HUES48 (cell line): ENCODE measurements around the gene RGR.

ENCODE experiments used
- H3K27ac ChIP-seq: one replicate; pipeline ENCODE4 v1.7.0; 2013; ENCODE audit warnings: low read depth, low read length, inconsistent platforms
- H3K27me3 ChIP-seq: 2 replicates; pipeline ENCODE4 v1.6.1; 2013; ENCODE audit warnings: mild to moderate bottlenecking, low read length; ENCODE audit not compliant: control insufficient read depth, insufficient read depth
- H3K36me3 ChIP-seq: 2 replicates; pipeline ENCODE4 v1.6.1; 2013; ENCODE audit warnings: low read length; ENCODE audit not compliant: control insufficient read depth, insufficient read depth
- H3K4me1 ChIP-seq: 2 replicates; pipeline ENCODE4 v1.6.1; 2013; ENCODE audit warnings: mild to moderate bottlenecking, low read length; ENCODE audit not compliant: control insufficient read depth, insufficient read depth
- H3K4me3 ChIP-seq: 2 replicates; pipeline ENCODE4 v1.5.1; 2013; ENCODE audit warnings: mild to moderate bottlenecking, low read depth, low read length
- H3K9ac ChIP-seq: 2 replicates; pipeline ENCODE4 v1.6.1; 2013; ENCODE audit warnings: mild to moderate bottlenecking, low read depth, low read length, moderate library complexity
- H3K9me3 ChIP-seq: 2 replicates; pipeline ENCODE4 v1.6.1; 2013; ENCODE audit warnings: low read length; ENCODE audit not compliant: control insufficient read depth, insufficient read depth

The RGR gene

GRCh38 chr10:84217746-84218145 is 27.1 kb upstream of the RGR start:
- no peak overlapping the region for H3K4me3 ChIP-seq
- H3K27ac ChIP-seq = no peak overlapping the region
- no peaks in the 10 kb centered on the region for H3K36me3 ChIP-seq
- H3K27me3 ChIP-seq = no peaks in the 10 kb centered on the region
- 0 out of 2 replicates have a peak, but pooled peaks cover 3% of the 10 kb centered on the region for H3K4me1 ChIP-seq
- no peak overlapping the region for H3K9ac ChIP-seq
- no peaks in the 10 kb centered on the region for H3K9me3 ChIP-seq

GRCh38 chr10:84221916-84222315 is 22.9 kb upstream of the RGR start:
- H3K9ac ChIP-seq = no peak overlapping the region
- H3K9me3 ChIP-seq = no peaks in the 10 kb centered on the region
- H3K36me3 ChIP-seq = no peaks in the 10 kb centered on the region
- no peak overlapping the region for H3K4me3 ChIP-seq
- no peaks in the 10 kb centered on the region for H3K4me1 ChIP-seq
- no peak overlapping the region for H3K27ac ChIP-seq
- H3K27me3 ChIP-seq = no peaks in the 10 kb centered on the region

GRCh38 chr10:84224411-84225028 is 20.3 kb upstream of the RGR start:
- Histone ChIP-seq H3K36me3 (no peaks in the 10 kb centered on the region), H3K4me3 (no peak overlapping the region), H3K9me3 (no peaks in the 10 kb centered on the region), H3K27ac (no peak overlapping the region), H3K4me1 (no peaks in the 10 kb centered on the region), H3K9ac (no peak overlapping the region), H3K27me3 (no peaks in the 10 kb centered on the region)

GRCh38 chr10:84225427-84226173 is 19.3 kb upstream of the RGR start, which contains the start of gene LRIT2:
Gene LRIT2, minus strand, starts transcription at chr10:84225544. Its CDS starts 24 bp downstream, at chr10:84225520.
- Histone ChIP-seq H3K36me3 (no peaks in the 10 kb centered on the region), H3K27me3 (no peaks in the 10 kb centered on the region), H3K9ac (no peak within 1 kb of the TSS), H3K9me3 (no peaks in the 10 kb centered on the region), H3K27ac (no peak within 1 kb of the TSS), H3K4me3 (no peak within 1 kb of the TSS), H3K4me1 (no peaks in the 10 kb centered on the region)

GRCh38 chr10:84226616-84227015 is 18.2 kb upstream of the RGR start:
- H3K27me3 ChIP-seq = no peaks in the 10 kb centered on the region
- H3K9ac ChIP-seq = no peak overlapping the region
- no peaks in the 10 kb centered on the region for H3K9me3 ChIP-seq
- H3K27ac ChIP-seq = no peak overlapping the region
- H3K4me3 ChIP-seq = no peak overlapping the region
- no peaks in the 10 kb centered on the region for H3K36me3 ChIP-seq
- H3K4me1 ChIP-seq = no peaks in the 10 kb centered on the region

- Histone ChIP-seq H3K27me3 (no peaks in the 10 kb centered on the region), H3K27ac (no peak overlapping the region), H3K9ac (no peak overlapping the region), H3K9me3 (no peaks in the 10 kb centered on the region), H3K36me3 (no peaks in the 10 kb centered on the region), H3K4me3 (no peak overlapping the region), H3K4me1 (no peaks in the 10 kb centered on the region)
Observed at GRCh38 chr10:84227810-84228209, 17.0 kb upstream of the RGR start.

- H3K9ac ChIP-seq = no peak overlapping the region
- no peaks in the 10 kb centered on the region for H3K9me3 ChIP-seq
- H3K27ac ChIP-seq = no peak overlapping the region
- no peak overlapping the region for H3K4me3 ChIP-seq
- no peaks in the 10 kb centered on the region for H3K27me3 ChIP-seq
- H3K4me1 ChIP-seq = no peaks in the 10 kb centered on the region
- no peaks in the 10 kb centered on the region for H3K36me3 ChIP-seq
Observed at GRCh38 chr10:84230359-84230758, 14.5 kb upstream of the RGR start.

- Histone ChIP-seq H3K27me3 (peaks cover under 1% of the 10 kb centered on the region; the same call in 1 of the 2 replicates), H3K9ac (no peak overlapping the region), H3K27ac (no peak overlapping the region), H3K4me1 (no peaks in the 10 kb centered on the region), H3K36me3 (no peaks in the 10 kb centered on the region), H3K4me3 (no peak overlapping the region), H3K9me3 (no peaks in the 10 kb centered on the region)
Observed at GRCh38 chr10:84232376-84232775, 12.5 kb upstream of the RGR start.

- H3K9ac ChIP-seq = no peak overlapping the region
- H3K36me3 ChIP-seq = no peaks in the 10 kb centered on the region
- peaks cover 6% of the 10 kb centered on the region for H3K27me3 ChIP-seq
- no peak overlapping the region for H3K27ac ChIP-seq
- H3K4me1 ChIP-seq = no peaks in the 10 kb centered on the region
- H3K4me3 ChIP-seq = no peak overlapping the region
- no peaks in the 10 kb centered on the region for H3K9me3 ChIP-seq
Observed at GRCh38 chr10:84233940-84234339, 10.9 kb upstream of the RGR start.

GRCh38 chr10:84234479-84234878 is 10.4 kb upstream of the RGR start:
- Histone ChIP-seq H3K4me3 (no peak overlapping the region), H3K9ac (no peak overlapping the region), H3K9me3 (no peaks in the 10 kb centered on the region), H3K27ac (no peak overlapping the region), H3K36me3 (no peaks in the 10 kb centered on the region), H3K27me3 (peaks cover 6% of the 10 kb centered on the region), H3K4me1 (no peaks in the 10 kb centered on the region)

- H3K4me1 ChIP-seq = no peaks in the 10 kb centered on the region
- H3K27ac ChIP-seq = no peak overlapping the region
- no peak overlapping the region for H3K9ac ChIP-seq
- H3K9me3 ChIP-seq = no peaks in the 10 kb centered on the region
- H3K4me3 ChIP-seq = no peak overlapping the region
- H3K36me3 ChIP-seq = no peaks in the 10 kb centered on the region
- H3K27me3 ChIP-seq = peaks cover 6% of the 10 kb centered on the region
Observed at GRCh38 chr10:84235096-84235495, 9.8 kb upstream of the RGR start.
